Trophoblast cell (in vitro differentiated cells and primary cell): ENCODE measurements around the gene RFC2.

Source experiments
- DNase-seq, 2 donors: peaks; one replicate each; pipeline ENCODE4 v3.0.0-alpha.2; 2016
- H2AFZ ChIP-seq: 2 replicates; pipeline ENCODE4 v1.6.1; 2013; ENCODE audit warnings: low read length, moderate library complexity, mild to moderate bottlenecking; ENCODE audit not compliant: insufficient read depth, poor library complexity
- H2AK5ac ChIP-seq: 2 replicates; pipeline ENCODE4 v1.6.1; 2013; ENCODE audit warnings: mild to moderate bottlenecking, low read length
- H2BK120ac ChIP-seq: 2 replicates; pipeline ENCODE4 v1.6.1; 2013; ENCODE audit warnings: low read length, mild to moderate bottlenecking, moderate library complexity; ENCODE audit not compliant: insufficient read depth, poor library complexity
- H2BK12ac ChIP-seq: 2 replicates; pipeline ENCODE4 v1.6.1; 2013; ENCODE audit warnings: mild to moderate bottlenecking, low read length, moderate library complexity
- H2BK5ac ChIP-seq: 2 replicates; pipeline ENCODE4 v1.6.1; 2013; ENCODE audit warnings: low read length, low read depth, moderate library complexity, mild to moderate bottlenecking; ENCODE audit not compliant: poor library complexity
- H3K14ac ChIP-seq: 2 replicates; pipeline ENCODE4 v1.6.1; 2013; ENCODE audit warnings: mild to moderate bottlenecking, low read length
- H3K18ac ChIP-seq: 2 replicates; pipeline ENCODE4 v1.6.1; 2013; ENCODE audit warnings: mild to moderate bottlenecking, low read length
- H3K23ac ChIP-seq: 2 replicates; pipeline ENCODE4 v1.6.1; 2013; ENCODE audit warnings: low read length
- H3K27ac ChIP-seq: 2 replicates; pipeline ENCODE4 v1.5.1; 2013; ENCODE audit warnings: low read depth, mild to moderate bottlenecking, inconsistent platforms, low read length, moderate library complexity
- H3K27me3 ChIP-seq: 2 replicates; pipeline ENCODE4 v1.6.1; 2013; ENCODE audit warnings: inconsistent platforms, mild to moderate bottlenecking, low read length, moderate library complexity; ENCODE audit not compliant: insufficient read depth
- H3K36me3 ChIP-seq, 2 experiments: 1 replicate in 1 of 2; 2 replicates in 1 of 2; pipeline ENCODE4 v1.6.1; 2013; ENCODE audit warnings: low read length in 2 of 2, mild to moderate bottlenecking in 2 of 2, moderate library complexity in 1 of 2; ENCODE audit not compliant: insufficient read depth in 2 of 2, control insufficient read depth in 1 of 2
- H3K4ac ChIP-seq: 2 replicates; pipeline ENCODE4 v1.6.1; 2013; ENCODE audit warnings: low read depth, mild to moderate bottlenecking, low read length, moderate library complexity
- H3K4me1 ChIP-seq, 2 experiments: 1 replicate in 1 of 2; 2 replicates in 1 of 2; pipeline ENCODE4 v1.6.1; 2013; ENCODE audit warnings: low read length in 2 of 2, mild to moderate bottlenecking in 2 of 2, moderate library complexity in 1 of 2; ENCODE audit not compliant: insufficient read depth in 2 of 2, control insufficient read depth in 1 of 2
- H3K4me2 ChIP-seq: 2 replicates; pipeline ENCODE4 v1.6.1; 2013; ENCODE audit warnings: inconsistent platforms, mild to moderate bottlenecking, low read length, moderate library complexity
- H3K4me3 ChIP-seq: 2 replicates; pipeline ENCODE4 v1.5.1; 2013; ENCODE audit warnings: mild to moderate bottlenecking, low read depth, low read length, inconsistent platforms
- H3K79me1 ChIP-seq: one replicate; pipeline ENCODE4 v1.6.1; 2013; ENCODE audit warnings: low read length
- H3K79me2 ChIP-seq: 2 replicates; pipeline ENCODE4 v1.6.1; 2013; ENCODE audit warnings: low read length, mild to moderate bottlenecking; ENCODE audit not compliant: control insufficient read depth, insufficient read depth, poor library complexity
- H3K9ac ChIP-seq: 2 replicates; pipeline ENCODE4 v1.6.1; 2013; ENCODE audit warnings: mild to moderate bottlenecking, low read length
- H3K9me3 ChIP-seq: 2 replicates; pipeline ENCODE4 v1.6.1; 2013; ENCODE audit warnings: low read depth, mild to moderate bottlenecking, control low read depth, inconsistent platforms, low read length; ENCODE audit not compliant: insufficient read depth
- H4K12ac ChIP-seq: 2 replicates; pipeline ENCODE4 v1.6.1; 2013; ENCODE audit warnings: low read depth, mild to moderate bottlenecking, low read length, moderate library complexity
- H4K8ac ChIP-seq: 2 replicates; pipeline ENCODE4 v1.6.1; 2013; ENCODE audit warnings: low read depth, mild to moderate bottlenecking, low read length, moderate library complexity
- H4K91ac ChIP-seq: one replicate; pipeline ENCODE4 v1.6.1; 2013; ENCODE audit warnings: low read depth, mild to moderate bottlenecking, low read length, moderate library complexity
- WGBS: extraction: QIAGEN DNeasy Blood & Tissue Kit; methylation state at CpG from one replicate; pipeline ENCODE4 v1.1.7; 2013; ENCODE audit warnings: missing lambda C conversion rate; ENCODE audit not compliant: insufficient read length, insufficient coverage; ENCODE audit errors: extremely low coverage; 5-methylcytosine and 5-hydroxymethylcytosine counted together

The RFC2 gene

DNA sequence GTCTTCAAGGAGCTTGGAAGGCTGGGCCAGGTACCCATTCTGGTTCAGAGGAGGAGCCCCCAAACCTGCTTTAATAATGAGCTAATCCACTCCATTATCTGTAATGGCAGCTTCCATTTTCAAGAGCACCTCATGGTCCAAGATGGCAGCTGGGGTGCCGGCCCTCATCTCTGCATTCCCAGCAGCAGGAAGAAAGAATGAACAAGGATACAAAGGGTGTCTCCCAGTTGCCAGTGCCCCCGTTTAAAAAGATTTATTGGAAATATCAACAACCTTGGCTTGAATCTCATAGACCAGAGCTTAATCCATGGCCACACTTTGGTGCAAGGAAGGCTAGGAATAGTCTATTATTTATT is 35.9 kb downstream of the RFC2 start:
- Histone ChIP-seq H2BK120ac (no peak overlapping the region), H3K23ac (no peak overlapping the region), H3K4me2 (no peak overlapping the region), H3K79me2 (no peaks in the 10 kb centered on the region), H3K4ac (no peak overlapping the region), H3K18ac (no peak overlapping the region), H4K12ac (no peak overlapping the region), H3K4me3 (no peak overlapping the region), H3K14ac (no peak overlapping the region), H3K79me1 (no peaks in the 10 kb centered on the region), H3K4me1 (no peaks in the 10 kb centered on the region), H3K27ac (no peak overlapping the region), H2BK5ac (no peak overlapping the region), H3K27me3 (no peaks in the 10 kb centered on the region), H2AFZ (no peak overlapping the region), H4K91ac (no peak overlapping the region), H2BK12ac (no peak overlapping the region), H3K9ac (no peak overlapping the region), H3K9me3 (no peaks in the 10 kb centered on the region), H3K36me3 (no peaks in the 10 kb centered on the region), H4K8ac (no peak overlapping the region), H2AK5ac (no peak overlapping the region)
- DNase-seq = no peak
- WGBS = no CpG with 5 or more reads among the region's 2 CpGs

DNA sequence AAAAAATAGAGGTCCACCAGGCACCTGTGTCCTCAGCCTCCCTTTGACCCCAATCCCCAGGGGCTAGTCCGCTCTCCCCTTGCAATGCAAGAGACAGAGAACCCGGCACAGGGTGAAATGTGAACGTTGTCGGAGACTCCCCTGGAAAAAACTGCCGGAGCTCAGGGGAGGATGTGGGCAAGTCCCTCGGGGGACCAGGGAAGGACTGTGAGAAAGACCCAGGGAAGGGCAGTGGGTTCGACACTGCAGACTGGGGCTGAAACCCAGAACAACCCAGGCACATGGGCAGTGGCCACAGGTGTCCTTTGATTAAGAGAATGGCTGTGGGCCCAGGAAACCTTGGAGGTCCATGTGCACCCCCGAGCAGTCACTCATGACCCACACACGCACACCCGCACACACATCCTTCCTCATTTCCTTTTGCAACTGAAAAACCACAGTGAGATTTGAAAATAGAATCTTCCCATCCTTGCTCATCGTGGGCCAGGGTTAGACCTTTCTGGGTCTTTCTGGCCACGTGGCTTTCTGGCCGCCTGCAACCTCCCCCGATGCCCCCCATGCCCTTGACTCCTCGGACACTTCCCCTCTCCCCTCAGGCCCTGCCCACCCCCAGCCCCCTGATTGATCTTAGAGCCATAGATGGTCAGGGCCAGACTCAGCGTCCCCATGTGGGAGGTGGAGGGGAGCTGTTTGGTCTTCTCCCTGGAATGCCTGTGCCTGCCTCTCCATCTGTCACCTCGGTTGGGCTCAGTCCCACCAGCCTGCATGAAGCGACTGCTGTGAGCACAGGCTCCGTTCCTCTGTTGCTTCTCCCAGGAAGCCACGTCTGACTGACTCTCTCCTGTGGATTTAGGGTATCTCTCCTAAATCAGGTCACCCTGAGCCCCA is 36.5 kb downstream of the RFC2 start:
- no peaks in the 10 kb centered on the region for H3K9me3 ChIP-seq
- H3K27me3 ChIP-seq = no peaks in the 10 kb centered on the region
- no peak overlapping the region for H4K12ac ChIP-seq
- H3K27ac ChIP-seq = no peak overlapping the region
- no peak overlapping the region for H3K18ac ChIP-seq
- no peak overlapping the region for H2AK5ac ChIP-seq
- H3K4me3 ChIP-seq = no peak overlapping the region
- no peak overlapping the region for H3K4me2 ChIP-seq
- H3K79me2 ChIP-seq = no peaks in the 10 kb centered on the region
- H3K23ac ChIP-seq = no peak overlapping the region
- no peak overlapping the region for H2AFZ ChIP-seq
- H3K4me1 ChIP-seq = no peaks in the 10 kb centered on the region
- no peak for DNase-seq
- no peak overlapping the region for H4K91ac ChIP-seq
- H3K36me3 ChIP-seq = no peaks in the 10 kb centered on the region
- WGBS = no CpG with 5 or more reads among the region's 20 CpGs
- H3K4ac ChIP-seq = no peak overlapping the region
- H3K79me1 ChIP-seq = no peaks in the 10 kb centered on the region
- H3K14ac ChIP-seq = no peak overlapping the region
- H3K9ac ChIP-seq = no peak overlapping the region
- no peak overlapping the region for H2BK12ac ChIP-seq
- H4K8ac ChIP-seq = no peak overlapping the region
- no peak overlapping the region for H2BK120ac ChIP-seq
- no peak overlapping the region for H2BK5ac ChIP-seq

DNA sequence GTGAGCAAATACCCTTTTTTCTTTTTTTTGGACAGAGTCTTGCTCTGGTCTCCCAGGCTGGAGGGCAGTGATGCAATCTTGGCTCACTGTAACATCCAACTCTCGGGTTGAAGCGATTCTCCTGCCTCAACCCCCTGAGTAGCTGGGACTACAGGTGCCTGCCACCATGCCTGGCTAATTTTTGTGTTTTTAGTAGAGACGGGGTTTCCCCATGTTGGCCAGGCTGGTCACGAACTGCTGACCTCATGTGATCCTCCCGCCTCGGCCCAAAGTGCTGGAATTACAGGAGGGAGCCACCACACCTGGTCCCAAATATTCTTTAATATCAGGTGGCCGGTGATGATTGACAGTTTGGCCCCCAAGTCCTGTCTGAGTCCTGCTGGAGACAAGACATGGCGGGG is 37.8 kb downstream of the RFC2 start:
- H3K4ac ChIP-seq = no peak overlapping the region

DNA sequence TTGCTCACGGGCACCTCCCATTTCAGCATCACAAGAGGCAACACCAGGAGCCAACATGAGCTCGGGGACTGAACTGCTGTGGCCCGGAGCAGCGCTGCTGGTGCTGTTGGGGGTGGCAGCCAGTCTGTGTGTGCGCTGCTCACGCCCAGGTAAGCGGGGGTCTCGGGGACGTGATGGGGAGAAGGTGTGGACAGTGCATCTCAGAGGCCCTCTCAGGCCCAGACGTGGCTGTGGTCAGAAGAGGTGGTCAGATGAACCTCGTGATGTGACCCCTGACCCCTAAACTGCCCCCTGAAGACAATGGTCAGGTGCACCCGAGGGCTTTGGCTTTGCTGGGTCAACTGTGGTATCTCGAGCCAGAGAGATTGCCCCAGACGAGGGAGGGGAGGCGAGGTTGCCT is 38.3 kb downstream of the RFC2 start:
- Histone ChIP-seq H3K27ac (no peak overlapping the region), H3K14ac (no peak overlapping the region), H2BK5ac (no peak overlapping the region), H2BK12ac (no peak overlapping the region), H3K9me3 (no peaks in the 10 kb centered on the region), H3K4me1 (no peaks in the 10 kb centered on the region), H3K4me2 (no peak overlapping the region), H3K23ac (no peak overlapping the region), H3K36me3 (no peaks in the 10 kb centered on the region), H4K12ac (no peak overlapping the region), H2AFZ (no peak overlapping the region), H3K4me3 (no peak overlapping the region), H2BK120ac (no peak overlapping the region), H3K79me2 (no peaks in the 10 kb centered on the region), H3K27me3 (no peaks in the 10 kb centered on the region), H3K9ac (no peak overlapping the region), H3K79me1 (no peaks in the 10 kb centered on the region), H2AK5ac (no peak overlapping the region), H4K8ac (no peak overlapping the region), H3K18ac (no peak overlapping the region), H4K91ac (no peak overlapping the region), H3K4ac (no peak overlapping the region)
- WGBS = no CpG with 5 or more reads among the region's 15 CpGs
- no peak for DNase-seq

More for the DNA sequence above, 37.8 kb downstream of the RFC2 start:
- Histone ChIP-seq H4K91ac (no peak overlapping the region), H4K8ac (no peak overlapping the region), H3K27me3 (no peaks in the 10 kb centered on the region), H2AFZ (no peak overlapping the region), H3K4me3 (no peak overlapping the region), H2BK12ac (no peak overlapping the region), H2BK5ac (no peak overlapping the region), H4K12ac (no peak overlapping the region), H3K36me3 (no peaks in the 10 kb centered on the region), H3K4me2 (no peak overlapping the region), H3K79me1 (no peaks in the 10 kb centered on the region), H3K14ac (no peak overlapping the region), H3K79me2 (no peaks in the 10 kb centered on the region), H3K9me3 (no peaks in the 10 kb centered on the region), H3K23ac (no peak overlapping the region), H3K27ac (no peak overlapping the region), H3K4me1 (no peaks in the 10 kb centered on the region), H3K9ac (no peak overlapping the region), H2AK5ac (no peak overlapping the region), H3K18ac (no peak overlapping the region), H2BK120ac (no peak overlapping the region)
- no CpG with 5 or more reads among the region's 8 CpGs for WGBS
- DNase-seq = no peak
